Heart right ventricle (tissue), 16 donors: ENCODE results near the gene LTB4R. TPM values are rescaled to one million over a fixed set of nuclear protein-coding genes. Genes with fewer than 3 reads are reported as not detected.

ENCODE experiments used
- ATAC-seq, 8 donors: fragments of 200-7000 bp; cut with Tn5 transposase; one replicate each; pipeline ENCODE4 v1.9.1; 2020; ENCODE audit warnings: mild to moderate bottlenecking in 8 of 8, moderate library complexity in 8 of 8, moderate number of reproducible peaks in 1 of 8
- DNase-seq, 2 donors: peaks; one replicate each; pipeline ENCODE4 v3.0.0-alpha.2; 2020
- H3K27ac ChIP-seq, 10 donors: fragments of 200-600 bp; sonication (generic) in 2 of 10; one replicate each; pipeline versions ENCODE4 v1.5.0 to v1.8.0; 2020 to 2022; ENCODE audit warnings: mild to moderate bottlenecking in 3 of 10
- H3K27me3 ChIP-seq, 7 donors: fragments of 200-600 bp; one replicate each; pipeline ENCODE4 v1.8.0; 2021 to 2022; ENCODE audit warnings: mild to moderate bottlenecking in 2 of 7
- H3K36me3 ChIP-seq, 9 donors: fragments of 200-600 bp; sonication (generic) in 1 of 9; one replicate each; pipeline versions ENCODE4 v1.5.0 to v1.8.0; 2020 to 2022; ENCODE audit warnings: mild to moderate bottlenecking in 2 of 9
- H3K4me1 ChIP-seq, 9 donors: fragments of 200-600 bp; sonication (generic) in 1 of 9; one replicate each; pipeline versions ENCODE4 v1.5.0 to v1.8.0; 2020 to 2022; ENCODE audit warnings: mild to moderate bottlenecking in 4 of 9
- H3K4me3 ChIP-seq, 10 donors: fragments of 200-600 bp; sonication (generic) in 2 of 10; one replicate each; pipeline versions ENCODE4 v1.5.0 to v1.8.0; 2020 to 2022; ENCODE audit warnings: mild to moderate bottlenecking in 7 of 10, moderate library complexity in 2 of 10
- H3K9me3 ChIP-seq, 11 donors: fragments of 200-600 bp in 10 of 11; sonication (generic) in 2 of 11; one replicate each; pipeline versions ENCODE4 v1.5.0 to v1.8.0; 2013 to 2022; ENCODE audit warnings: mild to moderate bottlenecking in 2 of 11, control low read depth in 1 of 11, moderate library complexity in 1 of 11
- WGBS, 2 donors: extraction: QIAGEN DNeasy Blood & Tissue Kit; methylation state at CpG; one replicate each; pipeline ENCODE4 v1.1.7; 2013; ENCODE audit warnings: inconsistent platforms in 1 of 2; 5-methylcytosine and 5-hydroxymethylcytosine counted together
- intact Hi-C, 10 donors: fragments of 100-400 bp; cut with DNase I; formaldehyde crosslinking; loops; one replicate each; pipeline versions ENCODE4 v1.11.1 to v1.14.2; 2022
- polyA plus RNA-seq, 2 donors: library from polyadenylated mRNA; stranded (reverse); fragments of 200-250 nt; gene quantifications; one replicate each; pipeline ENCODE4 v1.2.3, GENCODE V29; 2013
- total RNA-seq, 10 donors: library from RNA; stranded (reverse); fragmentation: NEBNext Ultra II Directional in 3 of 10; extraction: Animal tissue kit (Norgen Biotek cat#: 25700) in 3 of 10; gene quantifications; one replicate each; pipeline versions ENCODE4 v1.2.1 to v1.2.4, GENCODE V29; 2021 to 2023
- TF ChIP-seq, protein P1 (sequence below), 9 donors: fragments of 200-600 bp; sonication (generic) in 2 of 9; IDR thresholded peaks; one replicate each; pipeline versions ENCODE4 v1.5.0 to v1.8.0; 2021 to 2022; ENCODE audit warnings: antibody characterized with exemption in 9 of 9, mild to moderate bottlenecking in 5 of 9, moderate library complexity in 1 of 9
- donor health status: Arrhythmogenic right ventricular cardiomyopathy.
- donor health status: ischemic (EF 13 %, LVEDD 7.1; RV severe dilation, severe dysfunction).
- donor health status: healthy with polysubstance abuse.
- donor health status: DM: no; HTN: yes; CAD: no.
- donor health status: DM: no; HTN: no; CAD: no.
- donor health status: ischemic (EF 25% LVEDD 6.9; RV normal size, moderate dysfunction).
- donor health status: ischemic (EF 25% LVEDD 5.7; RV mildly dilated, moderate dysfunction).
- donor health status: healthy.
- donor health status: DM: yes; HTN: yes; CAD: no.
- donor health status: Ischemic cardiomyopathy.
- donor health status: ischemic (EF 35%, LVEDD 5.7; RV mildly dilated, moderate dysfunction).
- donor health status: nonischemic (EF 11% LVEDD 7.7; RV severe dilation, severe dysfunction).
- donor health status: DM: yes; HTN: yes; CAD: no.
- donor health status: PGD.
- donor health status: ischemic (EF 29% LVEDD 5.4; RV normal size, mild dysfunction).
- donor health status: nonischemic (EF 23%, LVEDD 6.1; RV moderate dilation, normal function).

The LTB4R gene
- total and polyA plus RNA-seq, 12 donors, result 0.76 to 3.7 (median 2.0) TPM

DNA sequence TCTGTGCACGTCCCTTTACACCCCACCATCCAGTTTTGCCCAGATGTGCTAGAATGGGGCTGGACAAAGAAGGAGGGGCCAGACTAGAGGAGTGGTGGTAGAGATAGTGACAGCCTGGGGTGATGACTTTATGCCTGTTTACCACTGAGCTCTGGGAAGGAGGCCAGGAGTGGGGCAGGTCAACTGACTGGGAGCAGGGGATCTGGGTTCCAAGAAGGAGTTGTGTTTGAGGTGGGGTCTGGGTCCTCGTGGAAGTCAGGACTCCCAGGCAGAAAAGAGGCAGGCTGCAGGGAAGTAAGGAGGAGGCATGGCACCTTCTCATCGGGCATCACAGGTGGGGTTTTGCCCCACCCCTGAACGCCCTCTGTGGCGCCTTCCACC, 1.0 kb upstream of the LTB4R start:
- 37 to 45% methylated on average over 5 of the region's 5 CpGs for WGBS, 2 donors
- no peak for DNase-seq
- intact Hi-C loops, result loop anchor here in 1 of 10 donors (5.0 kb wide), 1 partner anchor 298 kb away; no protein-coding TSS in a partner anchor
- Histone ChIP-seq H3K27me3 (no peaks in the 10 kb centered on the region), H3K4me1 (peaks cover 14 to 77% (median 60%) of the 10 kb centered on the region in 9 donors), H3K27ac (peak overlapping the region; percentile 69 to 96 (median 86)), H3K9me3 (no peaks in the 10 kb centered on the region), H3K36me3 (peaks cover 0 to 27% (median 14%) of the 10 kb centered on the region in 9 donors), H3K4me3 (peak overlapping the region; percentile 45 to 71 (median 62))
- peak in 1 of 8 donors; percentile 4 for ATAC-seq
- TF ChIP-seq, protein P1, sequence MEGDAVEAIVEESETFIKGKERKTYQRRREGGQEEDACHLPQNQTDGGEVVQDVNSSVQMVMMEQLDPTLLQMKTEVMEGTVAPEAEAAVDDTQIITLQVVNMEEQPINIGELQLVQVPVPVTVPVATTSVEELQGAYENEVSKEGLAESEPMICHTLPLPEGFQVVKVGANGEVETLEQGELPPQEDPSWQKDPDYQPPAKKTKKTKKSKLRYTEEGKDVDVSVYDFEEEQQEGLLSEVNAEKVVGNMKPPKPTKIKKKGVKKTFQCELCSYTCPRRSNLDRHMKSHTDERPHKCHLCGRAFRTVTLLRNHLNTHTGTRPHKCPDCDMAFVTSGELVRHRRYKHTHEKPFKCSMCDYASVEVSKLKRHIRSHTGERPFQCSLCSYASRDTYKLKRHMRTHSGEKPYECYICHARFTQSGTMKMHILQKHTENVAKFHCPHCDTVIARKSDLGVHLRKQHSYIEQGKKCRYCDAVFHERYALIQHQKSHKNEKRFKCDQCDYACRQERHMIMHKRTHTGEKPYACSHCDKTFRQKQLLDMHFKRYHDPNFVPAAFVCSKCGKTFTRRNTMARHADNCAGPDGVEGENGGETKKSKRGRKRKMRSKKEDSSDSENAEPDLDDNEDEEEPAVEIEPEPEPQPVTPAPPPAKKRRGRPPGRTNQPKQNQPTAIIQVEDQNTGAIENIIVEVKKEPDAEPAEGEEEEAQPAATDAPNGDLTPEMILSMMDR (IDR thresholded peaks at IDR 0.05), result no peak

DNA sequence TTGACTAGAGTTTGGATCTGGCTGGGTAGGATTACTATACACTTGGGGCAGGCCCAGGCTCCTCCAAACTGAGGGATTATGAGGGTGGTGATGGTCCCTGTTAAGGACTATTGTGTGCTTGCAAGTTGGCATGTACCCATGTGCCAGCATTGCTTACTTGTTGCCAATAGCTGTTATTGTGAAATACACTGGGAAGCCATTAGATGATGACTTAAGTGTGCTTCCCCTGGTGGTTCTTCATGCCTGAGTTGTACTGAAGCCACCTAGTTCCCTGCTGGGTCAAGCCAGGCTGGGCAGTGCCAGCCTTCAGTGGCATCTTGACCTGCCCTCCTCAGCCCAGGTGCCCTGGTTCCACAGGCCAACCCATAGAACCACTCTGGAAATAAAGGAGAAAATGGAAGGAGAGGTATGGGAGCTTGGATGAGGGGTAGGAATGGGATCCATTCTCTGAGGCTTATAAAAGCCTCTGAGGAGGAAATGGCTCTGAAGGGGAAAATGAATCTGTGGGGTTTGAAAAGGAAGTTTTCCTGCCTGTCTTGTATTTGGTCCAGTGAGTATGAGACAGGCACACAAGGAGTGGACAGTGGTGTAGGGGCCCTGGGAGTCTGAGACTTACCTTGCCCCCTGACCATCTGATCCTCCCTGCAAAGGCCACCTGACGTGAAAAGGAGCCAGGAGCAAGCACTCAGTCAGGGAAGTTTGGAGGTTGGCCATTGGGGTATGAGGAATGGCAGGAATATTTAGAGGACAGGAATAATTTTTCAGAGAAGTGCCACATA, 724 bp downstream of the LTB4R start:
- peak in 1 of 8 donors; percentile 3 for ATAC-seq
- Histone ChIP-seq H3K27ac (peak overlapping the region; percentile 69 to 96 (median 86)), H3K36me3 (peaks cover 0 to 9% (median 0%) of the 10 kb centered on the region in 9 donors), H3K4me3 (peak overlapping the region in 9 of 10 donors; percentile 45 to 71 (median 62)), H3K27me3 (peaks cover 0 to 10% (median 0%) of the 10 kb centered on the region in 7 donors), H3K4me1 (peaks cover 22 to 94% (median 77%) of the 10 kb centered on the region in 9 donors), H3K9me3 (no peaks in the 10 kb centered on the region)
- TF ChIP-seq, protein P1 (IDR thresholded peaks at IDR 0.05), result no peak
- WGBS, 2 donors, result 91 to 95% methylated on average over 1 of the region's 1 CpG
- DNase-seq, result no peak
- intact Hi-C loops, result loop anchor here in 1 of 10 donors (5.0 kb wide), 1 partner anchor 300 kb away; no protein-coding TSS in a partner anchor

DNA sequence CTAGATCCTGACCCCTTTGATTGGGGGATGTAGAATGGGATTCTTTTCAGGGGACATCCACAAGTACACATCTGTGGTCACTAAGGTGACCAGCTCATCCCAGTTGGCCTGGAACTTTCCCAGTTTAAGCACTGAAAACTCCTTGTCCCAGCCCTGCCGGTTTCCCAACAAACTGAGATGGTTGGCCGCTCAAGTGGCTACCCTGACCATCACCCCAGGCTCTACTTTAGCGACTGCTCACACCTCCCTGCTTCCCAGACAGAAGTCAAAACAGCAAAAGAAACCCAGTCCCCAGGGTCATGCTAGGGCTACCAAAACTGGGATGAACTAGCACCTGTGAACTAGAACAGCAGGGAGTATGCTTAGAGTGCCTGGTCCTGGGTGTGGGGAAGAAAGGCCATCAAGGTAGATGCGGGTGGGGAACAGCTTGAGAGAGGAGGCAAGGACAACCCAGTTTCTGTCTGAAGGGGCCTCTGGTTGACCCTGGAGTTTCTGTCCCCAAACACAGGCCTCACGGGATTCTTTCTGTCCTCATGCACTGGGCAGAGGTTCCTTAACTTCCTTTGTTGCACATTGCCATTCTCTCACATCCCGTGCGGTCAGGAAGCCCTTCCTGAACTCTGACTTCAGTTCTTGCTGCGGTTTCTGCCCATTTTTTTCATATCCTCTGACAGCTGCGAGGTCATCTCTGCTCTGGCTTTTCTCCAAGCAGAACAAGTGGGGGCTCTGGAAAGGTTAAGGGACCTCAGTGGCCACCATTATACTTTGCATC, 1.6 kb downstream of the LTB4R start:
- TF ChIP-seq, protein P1 (IDR thresholded peaks at IDR 0.05), result no peak
- Histone ChIP-seq H3K4me1 (peaks cover 22 to 100% (median 79%) of the 10 kb centered on the region in 9 donors), H3K27me3 (peaks cover 0 to 19% (median 0%) of the 10 kb centered on the region in 7 donors), H3K4me3 (peak overlapping the region in 1 of 10 donors; percentile 22), H3K27ac (peak overlapping the region in 9 of 10 donors; percentile 46 to 95 (median 78)), H3K9me3 (no peaks in the 10 kb centered on the region), H3K36me3 (peaks cover 0 to 4% (median 0%) of the 10 kb centered on the region in 9 donors)
- DNase-seq (peak in 1 of 2 donors; percentile 66), ATAC-seq (peak in 4 of 8 donors; percentile 11 to 52 (median 20))
- intact Hi-C loops, result loop anchor here in 1 of 10 donors (5.0 kb wide), 1 partner anchor 301 kb away; no protein-coding TSS in a partner anchor
- 54 to 58% methylated on average over 9 of the region's 9 CpGs for WGBS, 2 donors

DNA sequence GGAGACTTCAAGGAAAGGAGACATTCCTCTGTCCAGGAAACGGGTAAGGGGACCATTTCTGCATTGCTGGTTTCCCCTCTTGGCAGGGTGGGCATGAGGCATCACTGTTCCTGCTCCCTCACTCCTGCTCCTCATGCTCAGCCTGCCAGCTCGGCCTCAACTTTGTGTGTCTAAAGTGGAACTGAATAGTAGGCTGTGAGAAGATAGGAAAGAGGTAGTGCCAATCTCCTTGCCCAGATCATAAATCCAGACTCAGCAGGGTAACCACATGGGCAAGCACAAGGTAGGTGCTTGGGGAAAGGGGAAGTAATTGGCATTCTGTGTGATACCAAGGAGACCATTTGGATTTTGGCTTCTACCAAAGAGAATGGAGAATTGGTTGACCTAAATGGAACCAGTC, 2.6 kb downstream of the LTB4R start:
- TF ChIP-seq, protein P1 (IDR thresholded peaks at IDR 0.05), result no peak
- intact Hi-C loops, result loop anchor here in 1 of 10 donors (5.0 kb wide), 1 partner anchor 302 kb away; no protein-coding TSS in a partner anchor
- 83 to 85% methylated on average over 2 of the region's 2 CpGs for WGBS, 2 donors
- peak overlapping the region in 1 of 10 donors; percentile 10 for H3K4me3 ChIP-seq
- no peak for DNase-seq
- H3K9me3 ChIP-seq, result no peaks in the 10 kb centered on the region
- peaks cover 0 to 13% (median 0%) of the 10 kb centered on the region in 9 donors for H3K36me3 ChIP-seq
- no peak for ATAC-seq
- H3K27ac ChIP-seq, result peak overlapping the region in 8 of 10 donors; percentile 46 to 95 (median 83)
- peaks cover 0 to 29% (median 0%) of the 10 kb centered on the region in 7 donors for H3K27me3 ChIP-seq
- H3K4me1 ChIP-seq, result peaks cover 22 to 100% (median 75%) of the 10 kb centered on the region in 9 donors
